ENCODE results near the gene SPATA17.
"Not testable (repeated sequence)": the region's sequence is repeated elsewhere in the genome, so short reads cannot be mapped to it uniquely, and the experiment has no call there.

SPATA17 gene, protein sequence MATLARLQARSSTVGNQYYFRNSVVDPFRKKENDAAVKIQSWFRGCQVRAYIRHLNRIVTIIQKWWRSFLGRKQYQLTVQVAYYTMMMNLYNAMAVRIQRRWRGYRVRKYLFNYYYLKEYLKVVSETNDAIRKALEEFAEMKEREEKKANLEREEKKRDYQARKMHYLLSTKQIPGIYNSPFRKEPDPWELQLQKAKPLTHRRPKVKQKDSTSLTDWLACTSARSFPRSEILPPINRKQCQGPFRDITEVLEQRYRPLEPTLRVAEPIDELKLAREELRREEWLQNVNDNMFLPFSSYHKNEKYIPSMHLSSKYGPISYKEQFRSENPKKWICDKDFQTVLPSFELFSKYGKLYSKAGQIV

GRCh38 chr1:217630711-217631591, at the start of gene SPATA17, which contains the start of gene GPATCH2:
TSS of gene SPATA17 (plus strand) at chr1:217631344. CDS start at chr1:217631379, 35 bp downstream.
TSS of gene GPATCH2 (minus strand) at chr1:217631090. CDS start at chr1:217630971, 119 bp downstream.
- DNase-seq = peak; percentile 94

DNA sequence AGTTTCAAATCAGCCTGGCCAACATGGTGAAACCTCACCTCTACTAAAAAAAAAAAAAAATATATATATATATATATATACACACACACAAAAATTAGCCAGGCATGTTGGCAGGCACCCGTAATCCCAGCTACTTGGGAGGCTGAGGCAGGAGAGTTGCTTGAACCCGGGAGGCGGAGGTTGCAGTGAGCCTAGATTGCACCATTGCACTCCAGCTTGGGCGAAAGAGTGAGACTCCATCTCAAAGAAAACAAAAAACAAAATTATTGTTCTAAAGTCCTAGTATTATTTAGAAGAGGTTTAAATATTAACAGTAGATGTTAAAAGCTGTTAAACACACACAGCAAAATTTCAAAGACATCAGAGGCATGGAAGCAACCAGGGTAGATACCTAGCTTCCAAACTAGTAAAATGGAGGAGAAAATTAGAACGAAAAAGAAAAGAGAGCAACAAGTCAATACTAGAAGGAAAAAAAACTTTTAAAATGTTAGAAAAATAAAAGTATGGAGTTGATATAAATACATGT, 46.8 kb upstream of the SPATA17 start:
- not testable (repeated sequence) for DNase-seq

DNA sequence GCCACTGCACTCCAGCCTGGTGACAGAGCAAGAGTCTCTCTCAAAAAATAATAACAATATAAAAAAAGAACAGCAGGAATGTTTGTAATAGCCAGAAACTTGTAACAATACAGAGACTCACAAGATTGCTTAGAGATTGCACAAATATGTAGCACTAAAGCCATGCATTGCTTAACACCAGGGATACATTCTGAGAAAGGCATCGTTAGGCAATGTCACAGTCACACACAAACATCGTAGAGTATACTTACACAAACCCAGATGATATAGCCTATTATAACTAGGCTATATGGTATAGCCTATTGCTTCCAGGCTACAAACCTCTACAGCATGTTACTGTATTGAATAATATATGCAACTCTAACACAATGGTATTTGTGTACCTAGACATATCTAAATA, 45.6 kb upstream of the SPATA17 start:
- DNase-seq = peak; percentile 5

GRCh38 chr1:217586586-217586985, 44.6 kb upstream of the SPATA17 start:
- no peak for DNase-seq

DNA sequence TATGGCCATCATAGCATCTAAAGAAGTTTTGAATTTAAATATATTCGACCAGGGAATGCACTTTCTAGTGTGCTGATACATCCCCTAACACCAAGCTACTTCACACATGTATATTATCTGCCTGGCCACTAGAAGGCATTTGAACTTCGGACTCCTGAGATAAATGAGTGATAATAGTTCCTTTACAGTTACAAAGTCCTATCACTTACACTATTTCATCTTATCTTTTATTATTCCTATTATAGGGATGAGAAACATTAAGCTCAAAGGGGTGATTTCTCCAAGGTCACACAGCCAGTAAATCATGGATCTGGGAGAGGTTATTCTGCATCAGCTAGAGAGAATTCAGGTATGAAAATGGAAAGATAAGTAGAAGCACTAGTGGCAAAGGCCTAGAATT, 40.5 kb upstream of the SPATA17 start:
- no peak for DNase-seq

GRCh38 chr1:217599154-217599553, 32.0 kb upstream of the SPATA17 start:
- DNase-seq = peak; percentile 67

DNA sequence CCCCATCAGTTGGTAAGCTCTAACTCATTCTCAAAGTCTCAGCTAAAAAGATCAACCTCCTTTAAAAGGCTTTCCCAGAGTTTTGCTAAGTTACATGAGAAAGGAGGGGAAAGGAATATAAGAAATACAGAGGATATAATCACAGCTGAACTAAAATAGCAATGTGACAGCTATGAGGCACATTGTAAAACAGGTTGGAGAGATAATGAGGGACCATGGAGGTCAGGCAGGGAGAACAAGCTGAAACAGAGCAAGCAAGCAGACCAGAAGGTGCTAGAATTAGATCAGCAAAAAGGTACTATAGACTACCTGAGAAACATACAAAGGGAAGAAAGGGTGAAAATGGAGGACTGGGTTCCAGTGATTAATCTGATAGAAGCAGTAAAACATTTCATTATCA, 28.8 kb upstream of the SPATA17 start:
- no peak for DNase-seq

DNA sequence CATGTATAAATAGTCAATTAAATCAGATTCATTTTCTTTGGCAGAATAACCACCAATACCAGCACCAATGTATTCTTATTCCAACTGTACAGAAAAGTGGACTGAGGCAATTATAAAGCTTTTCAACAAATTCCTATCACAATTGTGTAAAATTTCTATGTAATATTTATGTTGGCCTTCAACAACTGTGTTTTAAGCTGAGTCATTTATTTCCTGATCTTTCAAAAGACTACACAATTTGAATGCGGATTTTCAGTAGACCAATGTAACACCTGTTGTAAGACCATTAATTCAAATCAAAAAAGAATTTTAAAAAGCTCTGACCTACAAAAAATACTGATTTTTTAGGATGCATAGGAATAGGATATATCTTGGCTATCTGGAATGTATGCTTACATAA, 25.8 kb upstream of the SPATA17 start:
- no peak for DNase-seq

DNA sequence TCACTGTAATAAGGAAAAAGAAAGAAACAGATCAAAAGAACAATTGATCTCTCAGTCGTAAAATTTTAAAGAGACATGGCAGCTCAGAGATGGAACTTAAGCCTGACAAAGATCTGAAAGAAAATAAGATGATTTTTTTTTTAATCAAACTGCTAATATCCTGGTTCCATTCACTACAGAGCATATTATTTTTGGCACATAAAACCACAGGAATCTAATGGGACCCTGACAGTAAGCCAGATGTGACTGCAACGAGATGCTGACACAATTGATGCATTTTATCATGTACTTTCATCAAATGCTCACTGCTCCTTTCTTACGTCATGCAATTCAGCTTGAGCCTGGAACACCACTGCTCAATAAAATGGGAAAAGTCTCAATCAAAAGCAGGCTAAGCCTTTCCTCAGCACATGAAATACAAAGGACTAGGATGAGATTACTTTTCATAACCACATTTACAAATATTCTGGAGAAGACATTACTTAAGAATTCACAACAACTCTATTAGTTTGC, 16.9 kb upstream of the SPATA17 start:
- DNase-seq = no peak

GRCh38 chr1:217617126-217617525, 14.0 kb upstream of the SPATA17 start:
- peak; percentile 12 for DNase-seq

GRCh38 chr1:217620814-217621213, 10.3 kb upstream of the SPATA17 start:
- no peak for DNase-seq

DNA sequence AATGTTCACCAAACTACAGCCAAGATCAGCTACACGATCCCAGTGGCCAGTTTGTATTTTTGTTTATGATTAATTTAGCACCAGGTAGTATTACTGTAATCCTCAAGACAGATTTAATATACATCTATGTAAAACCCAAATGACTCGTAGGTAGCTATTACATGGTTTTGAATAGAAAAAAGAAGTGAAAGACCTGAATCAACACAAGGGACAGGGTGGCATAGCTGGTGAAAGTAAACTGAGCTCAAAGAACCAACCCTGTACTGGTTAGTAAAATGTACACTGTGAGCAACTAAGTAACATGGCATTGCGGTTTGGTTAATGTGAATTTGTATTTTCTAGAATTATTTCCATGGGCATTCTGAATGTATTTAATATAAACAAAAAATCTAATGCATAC, 9.1 kb upstream of the SPATA17 start:
- no peak for DNase-seq

DNA sequence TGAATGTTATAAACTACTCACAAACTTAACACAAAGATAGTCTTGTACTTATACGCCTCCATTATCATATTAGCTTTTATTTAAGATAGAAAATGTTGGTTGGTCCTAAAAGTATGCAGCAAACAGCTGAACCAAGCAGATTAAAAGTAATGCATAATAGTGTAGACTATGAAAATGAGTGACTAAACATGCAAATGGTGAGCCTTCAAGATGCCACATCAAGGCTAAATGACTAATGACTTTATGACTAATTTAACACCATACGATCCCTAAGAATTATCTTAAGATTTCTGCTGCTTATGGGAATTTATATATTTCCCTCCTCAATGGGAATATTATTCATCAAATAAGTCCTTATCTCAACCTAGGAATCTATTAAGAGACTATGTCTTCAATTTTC, 4.8 kb upstream of the SPATA17 start:
- no peak for DNase-seq

GRCh38 chr1:217627431-217627830, 3.7 kb upstream of the SPATA17 start:
- DNase-seq = no peak

- no peak for DNase-seq
Measured at GRCh38 chr1:217642455-217642854, 11.3 kb downstream of the SPATA17 start.

DNA sequence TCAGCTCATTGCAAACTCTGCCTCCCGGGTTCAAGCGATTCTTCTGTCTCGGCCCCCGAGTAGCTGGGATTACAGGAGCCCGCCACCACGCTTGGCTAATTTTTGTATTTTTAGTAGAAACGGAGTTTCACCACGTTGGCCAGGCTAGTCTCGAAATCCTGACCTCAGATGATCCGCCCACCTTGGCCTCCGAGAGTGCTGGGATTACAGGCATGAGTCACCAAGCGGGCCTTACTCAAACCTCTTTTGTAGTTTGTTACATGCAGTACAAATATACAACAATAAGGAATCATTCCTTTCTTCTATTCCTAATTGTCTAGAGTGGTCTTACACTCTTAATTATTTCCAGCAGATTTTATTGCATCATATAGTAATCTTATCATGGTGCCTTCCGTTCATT, 16.6 kb downstream of the SPATA17 start:
- no peak for DNase-seq

DNA sequence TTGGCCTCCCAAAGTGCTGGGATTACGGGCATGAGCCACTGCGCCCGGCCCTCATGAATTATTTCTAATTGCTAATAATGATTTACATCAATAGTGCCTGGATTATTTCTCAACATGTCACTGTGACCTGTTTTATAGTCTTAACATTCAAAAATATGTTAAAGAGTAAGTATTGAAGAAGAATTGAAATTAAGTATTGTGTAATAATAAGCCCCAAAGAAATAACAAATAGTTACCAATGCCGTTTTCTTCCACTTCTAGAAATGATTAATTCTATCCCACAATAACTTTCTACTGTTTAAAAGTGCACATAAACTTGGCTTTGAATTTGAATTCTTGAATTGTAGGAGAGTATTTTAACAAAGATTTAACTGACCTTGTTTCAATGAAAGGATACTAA, 19.5 kb downstream of the SPATA17 start:
- DNase-seq = no peak

GRCh38 chr1:217660353-217661062, 29.4 kb downstream of the SPATA17 start:
- DNase-seq = peak; percentile 14

GRCh38 chr1:217661407-217661806, 30.3 kb downstream of the SPATA17 start:
- no peak for DNase-seq

DNA sequence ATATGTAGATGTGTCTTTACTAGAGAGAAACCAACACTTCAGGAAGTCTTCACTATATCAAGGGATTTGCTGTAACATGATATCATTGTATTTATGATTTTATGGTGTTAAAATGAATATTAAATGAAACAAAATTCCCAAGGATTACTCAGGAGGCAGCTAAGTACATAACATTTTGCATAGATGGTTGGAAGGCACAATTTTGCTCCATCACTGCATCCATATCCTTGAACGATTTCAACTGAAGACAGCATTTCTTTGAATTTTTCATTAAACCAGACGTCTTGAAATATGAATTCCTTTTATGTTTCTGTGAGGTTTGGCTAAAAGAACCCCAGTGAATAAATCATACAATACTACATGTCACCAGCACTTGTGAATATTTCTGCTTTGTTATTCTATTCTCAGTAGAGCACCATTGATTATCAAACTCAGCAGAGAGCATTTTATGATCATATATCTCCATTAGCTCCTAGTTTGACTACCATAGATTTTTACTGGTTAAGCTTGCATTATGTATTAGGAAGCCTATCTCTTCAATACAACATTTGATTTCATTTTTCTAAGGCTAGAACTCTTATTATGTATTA, 37.3 kb downstream of the SPATA17 start:
- DNase-seq = no peak

DNA sequence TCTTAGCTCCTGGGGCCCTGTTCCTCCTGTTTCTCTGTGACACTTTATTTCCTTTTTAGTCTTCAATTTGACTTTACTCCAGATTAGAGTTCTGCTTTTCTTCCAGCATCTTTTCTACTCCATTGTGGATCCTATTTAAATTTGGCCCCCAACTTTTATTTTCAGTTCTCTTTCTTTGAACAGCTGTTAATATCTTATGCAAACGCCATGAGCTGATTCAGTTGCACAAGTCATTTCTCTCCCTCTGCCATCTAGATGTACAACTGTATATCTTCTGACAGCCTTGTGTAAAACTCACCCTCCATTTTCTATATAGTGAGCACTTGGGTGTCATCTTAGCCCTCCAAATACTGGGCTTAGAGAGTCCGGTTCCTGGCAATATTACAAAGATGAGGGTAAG, 42.2 kb downstream of the SPATA17 start:
- DNase-seq = no peak

DNA sequence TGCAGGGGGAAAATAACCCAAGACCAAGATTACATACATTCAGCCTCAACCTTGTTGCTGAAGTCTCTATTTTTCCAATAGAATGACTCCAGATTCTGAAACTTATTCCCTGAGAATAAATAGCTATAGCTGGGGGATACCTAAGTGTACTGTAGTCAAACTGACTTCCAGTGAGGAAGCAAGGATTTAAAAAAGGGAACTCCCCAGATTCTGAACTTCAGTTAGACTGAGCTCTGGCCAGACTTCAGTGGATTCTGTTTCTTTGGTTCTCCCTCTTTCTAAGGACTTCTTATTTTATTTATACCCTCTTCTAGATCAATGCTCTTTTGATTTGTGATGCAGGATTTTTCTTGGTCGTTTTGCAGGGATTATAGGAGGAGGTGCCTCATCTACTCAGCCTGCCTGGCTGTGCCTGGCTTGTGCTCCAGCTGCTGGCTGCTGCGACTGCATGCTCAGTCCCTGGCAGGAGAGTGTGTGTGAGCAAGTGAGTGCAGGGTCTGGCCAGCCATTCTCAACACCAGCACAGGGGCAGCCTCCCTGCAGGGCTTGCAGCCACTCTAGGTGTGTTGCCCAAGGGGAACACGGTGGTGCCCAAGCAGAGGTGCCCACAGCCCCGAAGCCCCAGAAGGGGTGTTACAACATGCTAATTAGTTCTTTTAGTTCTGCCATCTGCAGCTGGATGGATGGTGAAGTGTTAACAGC, 43.0 kb downstream of the SPATA17 start:
- DNase-seq = no peak

All from hematopoietic multipotent progenitor cell treated with erythropoietin and hydrocortisone succinate and interleukin-3 and kit ligand, for 4 days (in vitro differentiated cells).